ENCODE data around the gene PTPRU.

Gene PTPRU

GRCh38 chr1:29332204-29332603 is 95.9 kb downstream of the PTPRU start:
- peak; percentile 50 for DNase-seq (ENCODE audit: low spot score)

- DNase-seq (ENCODE audit: low spot score), result no peak
These were observed 96.7 kb downstream of the PTPRU start for GRCh38 chr1:29333008-29333407.

DNA sequence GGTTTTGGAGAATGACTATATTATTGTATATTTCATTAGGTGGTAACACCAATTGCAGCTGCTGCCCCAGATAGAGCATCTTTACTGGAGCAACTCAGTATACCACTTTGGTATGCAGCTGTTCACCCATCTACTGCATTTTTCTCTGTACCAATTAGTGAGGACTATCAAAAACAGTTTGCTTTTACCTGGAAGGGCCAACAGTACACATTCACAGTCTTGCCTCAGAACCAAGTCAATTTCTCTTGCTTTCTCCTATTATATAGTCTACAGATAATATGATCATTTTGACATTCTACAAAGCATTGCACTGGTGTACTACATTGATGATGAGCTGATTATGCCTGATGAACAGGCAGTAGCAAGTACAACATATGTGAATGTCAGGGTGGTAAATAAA is 99.3 kb downstream of the PTPRU start:
- DNase-seq (ENCODE audit: low spot score), result no peak

DNA sequence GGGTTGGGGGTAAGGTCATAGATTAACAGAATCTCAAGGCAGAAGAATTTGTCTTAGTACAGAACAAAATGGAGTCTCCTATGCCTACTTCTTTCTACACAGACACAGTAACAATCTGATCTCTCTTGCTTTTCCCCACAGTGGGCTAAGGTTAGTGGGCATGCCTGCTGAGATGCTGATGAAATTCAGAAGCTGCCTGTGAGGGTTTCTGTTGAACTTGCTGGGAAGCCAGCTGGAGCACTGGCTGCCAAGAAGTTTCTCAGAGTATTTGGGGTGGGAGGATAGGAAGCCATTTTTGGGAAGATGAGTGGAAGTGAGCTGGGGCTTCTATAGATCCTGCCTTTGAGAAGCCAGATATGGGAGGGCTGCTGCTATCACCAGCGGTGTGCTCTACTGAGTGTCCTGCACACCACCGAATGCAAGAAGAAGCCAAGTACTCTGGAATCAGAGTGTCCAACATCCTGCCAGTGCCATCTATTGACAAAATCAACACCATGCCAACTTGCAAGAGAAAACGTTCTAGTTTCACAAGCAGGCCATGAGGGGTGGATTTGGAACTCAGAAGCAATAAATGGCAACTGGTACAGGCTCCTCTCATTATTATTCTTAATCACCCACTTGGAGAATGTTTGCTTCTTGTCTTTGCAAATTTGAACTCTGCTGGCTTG is 102.7 kb downstream of the PTPRU start:
- DNase-seq (ENCODE audit: low spot score), result no peak

DNA sequence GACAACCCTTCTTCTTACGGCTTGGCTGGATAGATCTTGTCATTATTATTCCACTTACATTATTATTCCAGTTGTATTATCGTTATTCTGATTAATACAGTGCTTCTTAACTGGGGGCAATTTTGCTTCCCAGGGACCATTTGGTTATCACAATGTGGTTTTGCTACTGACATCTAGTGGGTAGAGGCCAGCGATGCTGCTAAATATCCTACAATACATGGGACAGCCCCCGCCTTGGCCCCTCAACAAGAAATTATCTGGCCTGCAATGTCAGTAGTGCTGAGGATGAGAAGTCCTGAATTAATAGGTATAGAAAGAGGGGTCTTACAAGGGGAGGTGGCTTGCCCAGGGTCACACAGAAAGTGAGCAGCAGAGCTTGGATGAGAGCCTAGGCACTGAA is 105.6 kb downstream of the PTPRU start:
- DNase-seq (ENCODE audit: low spot score), result peak; percentile 4

- no peak for DNase-seq (ENCODE audit: low spot score)
These were observed 106.0 kb downstream of the PTPRU start for GRCh38 chr1:29342351-29342750.

DNA sequence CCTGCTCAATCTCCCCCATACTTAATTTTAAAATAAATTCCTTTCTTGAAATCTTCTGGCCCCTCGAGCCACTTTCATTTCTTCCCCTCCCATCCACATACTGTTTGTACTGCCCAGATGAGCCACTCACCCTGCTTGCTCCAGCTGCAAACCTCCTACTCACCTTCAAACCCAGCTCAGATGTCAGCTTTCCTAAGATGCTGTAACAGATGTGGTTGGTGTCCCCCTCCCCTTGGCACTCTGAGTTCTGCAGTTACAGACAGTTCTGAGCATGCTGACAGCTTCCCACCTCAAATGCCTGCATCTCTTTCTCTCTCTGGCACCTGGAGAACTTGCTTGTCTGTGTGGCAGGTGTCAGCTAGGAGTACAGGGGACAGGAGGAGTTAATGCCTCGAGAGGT is 106.7 kb downstream of the PTPRU start:
- no peak for DNase-seq (ENCODE audit: low spot score)

DNA sequence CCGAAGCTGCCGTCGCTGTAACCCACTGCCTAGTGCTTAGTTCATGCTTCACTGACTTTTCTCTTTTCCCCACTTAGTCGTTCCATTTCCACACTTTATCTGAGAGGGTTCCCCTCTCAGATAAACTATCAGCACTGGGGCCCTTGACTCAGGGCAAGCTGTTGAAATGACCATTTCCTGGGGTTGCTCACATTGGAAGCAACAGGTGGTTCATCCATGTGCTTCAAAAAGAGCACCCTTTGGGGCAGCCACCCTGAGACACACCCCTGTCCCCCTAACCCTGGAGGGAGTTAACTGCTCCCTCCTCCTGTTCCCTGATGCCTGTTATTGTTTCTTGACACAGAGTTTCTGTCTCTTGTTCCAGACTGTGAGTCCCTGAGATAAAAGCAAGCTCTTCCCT is 107.2 kb downstream of the PTPRU start:
- DNase-seq (ENCODE audit: low spot score), result no peak

DNA sequence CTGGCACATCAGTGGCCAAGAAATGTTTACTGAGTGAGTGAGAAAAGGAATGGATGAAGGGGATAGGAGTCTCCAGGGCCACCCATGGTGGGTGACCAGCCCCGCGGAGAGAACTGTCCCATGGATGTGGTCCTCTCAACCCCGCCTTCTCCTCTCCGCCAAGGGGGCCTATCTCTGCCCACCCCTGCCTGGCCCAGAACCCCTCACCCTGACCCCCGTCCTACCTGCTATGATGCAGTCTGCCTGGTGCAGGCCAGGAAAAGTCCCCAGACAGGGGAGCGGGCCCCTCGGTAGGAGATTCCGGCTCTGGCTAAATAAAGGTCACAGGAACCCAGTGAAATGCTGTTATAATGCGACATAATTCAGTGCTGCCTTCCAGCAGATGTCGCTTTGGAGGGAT is 107.6 kb downstream of the PTPRU start:
- DNase-seq (ENCODE audit: low spot score), result no peak

GRCh38 chr1:29344336-29344735 is 108.0 kb downstream of the PTPRU start:
- DNase-seq (ENCODE audit: low spot score), result no peak

DNA sequence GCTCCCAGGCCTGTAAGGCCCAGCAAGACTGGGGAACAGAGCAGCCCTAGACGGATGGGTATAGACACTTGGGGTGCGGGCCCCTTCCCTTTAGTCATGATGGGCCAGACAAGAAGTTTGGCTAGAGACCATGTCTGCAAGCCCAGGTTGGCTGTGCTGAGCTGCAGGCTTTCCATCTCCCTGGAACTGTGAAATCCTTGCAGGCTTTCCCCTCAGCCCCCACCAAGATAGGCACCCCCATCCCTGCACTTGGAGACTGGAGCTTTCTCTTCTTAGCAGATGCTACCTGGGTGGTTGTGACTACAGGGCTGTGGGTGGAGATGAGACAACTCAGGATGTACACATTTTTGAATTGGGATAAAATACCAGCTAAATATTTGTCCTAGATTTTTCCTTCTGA is 110.3 kb downstream of the PTPRU start:
- no peak for DNase-seq (ENCODE audit: low spot score)

DNA sequence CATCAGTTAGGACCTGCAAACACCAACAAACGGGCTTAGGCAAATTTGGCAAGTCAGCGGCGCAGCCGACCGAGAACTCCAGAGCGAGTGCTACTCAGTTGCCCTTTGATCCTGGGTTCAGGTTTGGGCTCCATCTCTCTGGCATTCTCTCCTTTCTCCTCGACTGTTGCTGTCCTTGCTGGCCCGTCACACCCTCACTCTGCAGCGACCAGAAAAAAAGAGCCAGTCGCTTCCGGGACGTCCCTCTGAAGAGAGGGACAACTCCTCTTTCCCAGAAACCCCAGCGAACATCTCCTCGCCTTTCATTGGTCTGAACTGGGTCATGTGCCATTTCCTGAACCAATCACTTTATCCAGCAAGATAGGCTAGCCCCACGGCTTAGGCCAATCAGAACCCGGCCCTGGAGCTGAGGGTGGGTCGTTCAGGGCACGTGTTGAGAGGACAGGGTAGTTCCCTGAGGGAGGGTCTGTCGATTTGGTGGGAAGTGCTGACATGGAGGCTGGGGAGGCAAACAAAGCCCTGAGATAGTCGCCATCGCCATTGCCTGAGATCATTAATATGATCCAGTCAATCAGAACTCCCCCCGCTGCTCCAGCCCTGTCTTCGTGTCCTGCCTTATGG is 113.7 kb downstream of the PTPRU start:
- no peak for DNase-seq (ENCODE audit: low spot score)

- no peak for DNase-seq (ENCODE audit: low spot score)
These were observed 116.5 kb downstream of the PTPRU start for GRCh38 chr1:29352719-29353420.

- no peak for DNase-seq (ENCODE audit: low spot score)
These were observed 118.3 kb downstream of the PTPRU start for GRCh38 chr1:29354511-29355098.

GRCh38 chr1:29355375-29355774 is 119.1 kb downstream of the PTPRU start:
- peak; percentile 25 for DNase-seq (ENCODE audit: low spot score)

GRCh38 chr1:29356663-29357062 is 120.3 kb downstream of the PTPRU start:
- no peak for DNase-seq (ENCODE audit: low spot score)

- no peak for DNase-seq (ENCODE audit: low spot score)
These were observed 121.1 kb downstream of the PTPRU start for GRCh38 chr1:29357452-29357851.

GRCh38 chr1:29358183-29358582 is 121.9 kb downstream of the PTPRU start:
- no peak for DNase-seq (ENCODE audit: low spot score)

DNA sequence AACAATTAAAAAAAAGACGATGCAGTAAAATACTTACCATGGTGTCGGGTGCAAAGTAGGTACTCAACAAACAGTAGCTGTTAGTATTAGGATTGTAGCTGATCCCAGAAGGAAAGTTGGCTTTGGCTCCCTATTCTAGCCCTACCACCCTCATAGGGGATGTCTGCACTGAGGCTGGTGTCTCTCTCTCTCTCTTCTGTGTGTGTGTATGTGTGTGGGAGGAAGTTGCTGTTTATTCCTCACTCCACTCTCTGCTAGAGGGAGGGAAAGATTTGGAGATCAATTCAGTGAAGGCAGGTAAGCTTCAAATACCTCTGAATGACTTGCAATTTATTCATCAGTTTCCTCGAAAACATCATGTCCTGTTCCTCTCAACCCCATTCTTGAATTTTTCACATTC is 124.4 kb downstream of the PTPRU start:
- DNase-seq (ENCODE audit: low spot score), result no peak

GRCh38 chr1:29361686-29362085 is 125.4 kb downstream of the PTPRU start:
- DNase-seq (ENCODE audit: low spot score), result no peak

DNA sequence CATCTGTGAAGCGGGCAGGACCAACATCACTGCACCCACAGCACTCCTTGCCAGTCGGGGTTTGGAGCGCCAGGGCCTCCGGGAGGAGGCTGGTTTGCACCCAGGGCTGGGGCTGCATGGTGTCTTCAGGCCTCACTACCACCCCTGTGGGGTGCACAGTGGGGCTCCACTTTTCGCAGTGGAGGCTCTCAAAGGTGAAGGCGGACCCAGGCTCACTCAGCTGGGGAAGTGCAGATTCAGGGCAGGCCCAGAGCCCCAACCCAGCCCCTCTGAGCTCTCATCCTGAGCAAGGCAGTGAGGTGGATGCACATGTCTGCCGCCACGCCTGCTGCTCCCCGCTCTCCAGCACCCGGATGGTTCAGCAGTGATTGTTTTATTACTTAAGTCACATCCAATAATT is 125.8 kb downstream of the PTPRU start:
- no peak for DNase-seq (ENCODE audit: low spot score)

DNA sequence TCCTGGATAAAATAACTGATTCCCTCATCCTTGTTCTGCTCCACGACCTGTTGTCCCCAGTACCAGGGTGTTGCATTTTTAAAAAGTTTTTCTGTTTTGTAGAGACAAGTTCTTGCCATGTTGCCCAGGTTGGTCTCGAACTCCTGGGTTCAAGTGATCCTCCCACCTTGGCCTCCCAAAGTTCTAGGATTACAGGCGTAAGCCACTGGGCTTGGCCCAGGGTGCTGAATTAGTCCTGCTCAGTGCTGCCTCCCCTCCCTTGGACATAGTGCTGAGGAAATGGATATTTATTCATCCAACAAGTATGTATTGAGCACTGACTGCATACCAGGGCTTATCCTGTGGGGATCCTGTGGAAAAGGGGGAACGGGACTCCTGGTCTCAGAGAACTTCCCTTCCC is 126.4 kb downstream of the PTPRU start:
- DNase-seq (ENCODE audit: low spot score), result no peak

DNA sequence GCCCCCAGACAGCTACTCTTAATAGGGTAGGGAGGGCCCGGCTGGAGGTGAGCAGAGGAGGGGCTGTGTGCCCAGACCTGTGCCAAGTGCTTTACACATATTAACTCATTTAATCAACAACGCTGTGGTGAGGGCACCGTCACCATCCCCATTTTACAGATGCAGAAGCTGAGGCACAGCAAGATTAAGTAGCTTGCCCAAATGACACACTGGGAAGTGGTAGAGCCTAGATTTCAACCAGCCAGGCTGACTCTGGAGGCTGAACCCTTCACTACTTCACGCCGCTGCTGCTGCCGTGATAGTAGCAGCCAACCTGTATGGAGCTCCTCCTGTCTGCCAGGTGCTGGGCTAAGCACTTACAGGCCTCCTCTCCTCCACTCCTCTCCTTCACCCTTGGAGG is 127.2 kb downstream of the PTPRU start:
- no peak for DNase-seq (ENCODE audit: low spot score)

Measured in RKO (cell line).